Measurements from ENCODE around the gene CASP9.

The CASP9 gene

DNA sequence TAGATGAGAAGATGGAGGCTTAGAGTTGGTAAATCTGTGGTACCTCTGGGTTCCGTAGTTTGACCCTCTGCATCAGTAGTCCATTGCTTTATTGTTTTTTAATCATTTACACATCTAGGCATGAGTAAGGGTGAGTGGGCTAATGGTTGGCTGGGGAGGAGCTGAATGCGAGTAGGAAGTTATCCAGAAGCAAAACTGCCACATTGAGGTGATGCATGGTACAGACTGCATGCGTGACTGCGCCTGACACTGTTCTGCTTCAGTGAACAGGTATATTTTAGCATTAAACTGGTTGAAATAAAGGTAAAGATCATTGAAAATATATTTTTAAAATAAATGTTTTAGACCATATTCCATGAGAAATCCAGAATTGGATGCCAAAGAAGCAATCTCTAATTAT, 7.0 kb upstream of the CASP9 start:
- no peak overlapping the region for H3K27ac ChIP-seq
- DNase-seq (ENCODE audit: low spot score) = no peak
- TF ChIP-seq CTCF (conservative IDR thresholded peaks at IDR 0.05; ENCODE audit: low read depth) = no peak
- ChIA-PET CTCF (no interaction called here), POLR2A (ENCODE audit: low non-redundant PET) (no interaction called here)

GRCh38 chr1:15526490-15527339, 2.7 kb upstream of the CASP9 start, which contains the start of gene DNAJC16:
TSS of gene DNAJC16 (plus strand) at chr1:15526848. CDS start at chr1:15529106, 2,258 bp downstream.
- no peak for TF ChIP-seq CTCF (conservative IDR thresholded peaks at IDR 0.05; ENCODE audit: low read depth)
- H3K27ac ChIP-seq = peak within 1 kb of the TSS; percentile 89
- ChIA-PET POLR2A (ENCODE audit: low non-redundant PET) (interaction anchor here (0.7 kb wide), 1 partner anchor 92 kb away, joined by 3 read pairs; no protein-coding TSS in a partner anchor), CTCF (interaction anchor here (0.6 kb wide), 1 partner anchor 96 kb away, joined by 3 read pairs; no protein-coding TSS in a partner anchor)
- peak; percentile 96 for DNase-seq (ENCODE audit: low spot score)

- no peak for DNase-seq (ENCODE audit: low spot score)
- no peak for TF ChIP-seq CTCF (conservative IDR thresholded peaks at IDR 0.05; ENCODE audit: low read depth)
- H3K27ac ChIP-seq = peak overlapping the region; percentile 89
- ChIA-PET CTCF (no interaction called here), POLR2A (ENCODE audit: low non-redundant PET) (no interaction called here)
These were observed 2.0 kb upstream of the CASP9 start for GRCh38 chr1:15526021-15526489.

GRCh38 chr1:15525050-15526020, 1.3 kb upstream of the CASP9 start:
- ChIA-PET POLR2A (ENCODE audit: low non-redundant PET) (interaction anchor here (0.5 kb wide), 1 partner anchor 156 kb away, joined by 3 read pairs; no protein-coding TSS in a partner anchor), CTCF (interaction anchor here (0.6 kb wide), 1 partner anchor 1027 kb away, joined by 3 read pairs; no protein-coding TSS in a partner anchor)
- H3K27ac ChIP-seq = peak overlapping the region; percentile 88
- TF ChIP-seq CTCF (conservative IDR thresholded peaks at IDR 0.05; ENCODE audit: low read depth) = no peak
- peak; percentile 99 for DNase-seq (ENCODE audit: low spot score)

DNA sequence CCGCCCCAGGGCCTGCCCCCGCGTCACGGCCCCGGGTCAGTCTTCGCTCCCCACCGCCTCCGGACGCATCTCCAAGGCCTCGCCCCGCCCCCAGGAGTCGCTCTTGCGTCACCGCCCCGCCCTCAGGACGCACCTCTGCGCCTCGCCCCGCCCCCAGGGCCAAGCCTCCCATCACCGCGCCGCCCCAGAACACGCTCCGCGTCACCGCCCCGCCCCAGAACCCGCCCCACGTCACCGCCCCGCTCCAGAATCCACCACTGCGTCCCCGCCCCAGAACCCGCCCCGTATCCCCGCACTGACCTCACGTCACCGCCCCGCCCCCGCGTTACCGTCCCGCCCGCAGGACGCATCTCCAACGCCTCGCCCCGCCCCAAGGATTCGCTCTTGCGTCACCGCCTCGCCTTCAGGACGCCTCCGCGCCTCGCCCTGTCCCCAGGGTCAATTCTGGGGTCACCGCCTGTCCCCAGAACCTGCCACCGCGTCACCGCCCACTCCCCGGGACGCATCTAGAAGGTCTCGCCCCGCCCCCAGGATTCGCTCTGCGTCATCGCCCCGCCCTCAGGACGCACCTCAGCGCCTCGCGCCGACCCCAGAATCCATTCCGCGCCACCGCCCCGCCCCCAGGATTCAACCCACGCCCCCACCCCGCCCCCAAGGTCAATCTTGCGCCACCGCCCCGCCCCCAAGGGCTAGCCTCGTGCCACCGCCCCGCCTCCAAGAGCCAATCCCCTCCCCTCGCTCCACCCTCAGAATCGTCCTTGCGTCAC, 451 bp upstream of the CASP9 start:
- peak; percentile 92 for DNase-seq (ENCODE audit: low spot score)
- ChIA-PET CTCF (interaction anchor here (0.6 kb wide), 1 partner anchor 1026 kb away, joined by 3 read pairs; no protein-coding TSS in a partner anchor), POLR2A (ENCODE audit: low non-redundant PET) (no interaction called here)
- peak overlapping the region; percentile 88 for H3K27ac ChIP-seq
- no peak for TF ChIP-seq CTCF (conservative IDR thresholded peaks at IDR 0.05; ENCODE audit: low read depth)
